COLO668 (cell line): Measurements from ENCODE around the gene RPL10A.

Experiments
- DNase-seq: peaks from one replicate; lab custom pipeline; 2025; ENCODE audit not compliant: unreplicated experiment; lab: John Stamatoyannopoulos, UW

RPL10A gene

DNA sequence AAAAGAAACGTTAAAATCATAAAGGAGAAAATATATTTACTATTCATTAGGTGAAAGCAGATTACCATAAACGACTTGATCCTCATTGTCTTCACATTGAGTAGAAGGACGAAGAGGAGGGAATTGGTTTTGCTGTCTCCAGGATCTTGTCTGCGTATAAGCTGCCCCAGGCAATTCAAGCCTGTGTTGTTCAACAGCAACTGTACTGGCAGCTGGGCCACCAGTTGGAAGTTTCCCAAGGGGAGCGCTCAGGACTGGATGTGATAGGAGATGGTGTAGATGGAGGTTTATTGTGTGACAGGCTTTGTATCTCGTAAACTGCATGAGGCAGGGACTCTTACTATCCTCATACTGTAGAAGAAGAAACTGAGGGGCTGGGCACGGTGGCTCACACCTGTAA, 20.0 kb upstream of the RPL10A start:
- no peak for DNase-seq

DNA sequence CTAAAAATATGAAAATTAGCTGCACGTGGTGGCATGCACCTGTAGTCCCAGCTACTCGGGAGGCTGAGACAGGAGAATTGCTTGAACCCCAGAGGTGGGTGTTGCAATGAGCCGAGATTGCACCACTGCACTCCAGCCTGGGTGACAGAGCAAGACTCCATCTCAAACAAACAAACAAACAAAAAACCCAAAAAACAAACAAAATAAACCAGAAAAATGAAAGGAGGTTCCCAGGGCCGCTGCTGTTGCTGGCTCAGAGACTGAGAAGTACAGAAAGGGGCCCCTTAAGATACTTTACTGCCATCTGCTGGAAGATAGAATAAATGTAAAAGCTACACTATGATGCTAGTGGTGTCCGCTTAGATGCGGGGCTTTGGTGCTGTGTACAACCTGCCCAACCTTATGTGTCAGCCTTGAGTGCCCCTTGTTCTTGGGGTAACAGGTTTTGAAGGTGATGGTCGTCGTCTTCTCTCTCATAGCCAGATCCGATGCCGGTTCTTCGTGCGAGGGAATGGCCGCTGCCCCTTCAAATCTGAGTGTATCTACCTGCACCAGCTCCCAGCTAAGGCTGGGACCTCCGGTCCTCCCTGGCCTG, 18.8 kb upstream of the RPL10A start:
- peak; percentile 9 for DNase-seq

GRCh38 chr6:35451354-35452182, 16.6 kb upstream of the RPL10A start:
- no peak for DNase-seq

DNA sequence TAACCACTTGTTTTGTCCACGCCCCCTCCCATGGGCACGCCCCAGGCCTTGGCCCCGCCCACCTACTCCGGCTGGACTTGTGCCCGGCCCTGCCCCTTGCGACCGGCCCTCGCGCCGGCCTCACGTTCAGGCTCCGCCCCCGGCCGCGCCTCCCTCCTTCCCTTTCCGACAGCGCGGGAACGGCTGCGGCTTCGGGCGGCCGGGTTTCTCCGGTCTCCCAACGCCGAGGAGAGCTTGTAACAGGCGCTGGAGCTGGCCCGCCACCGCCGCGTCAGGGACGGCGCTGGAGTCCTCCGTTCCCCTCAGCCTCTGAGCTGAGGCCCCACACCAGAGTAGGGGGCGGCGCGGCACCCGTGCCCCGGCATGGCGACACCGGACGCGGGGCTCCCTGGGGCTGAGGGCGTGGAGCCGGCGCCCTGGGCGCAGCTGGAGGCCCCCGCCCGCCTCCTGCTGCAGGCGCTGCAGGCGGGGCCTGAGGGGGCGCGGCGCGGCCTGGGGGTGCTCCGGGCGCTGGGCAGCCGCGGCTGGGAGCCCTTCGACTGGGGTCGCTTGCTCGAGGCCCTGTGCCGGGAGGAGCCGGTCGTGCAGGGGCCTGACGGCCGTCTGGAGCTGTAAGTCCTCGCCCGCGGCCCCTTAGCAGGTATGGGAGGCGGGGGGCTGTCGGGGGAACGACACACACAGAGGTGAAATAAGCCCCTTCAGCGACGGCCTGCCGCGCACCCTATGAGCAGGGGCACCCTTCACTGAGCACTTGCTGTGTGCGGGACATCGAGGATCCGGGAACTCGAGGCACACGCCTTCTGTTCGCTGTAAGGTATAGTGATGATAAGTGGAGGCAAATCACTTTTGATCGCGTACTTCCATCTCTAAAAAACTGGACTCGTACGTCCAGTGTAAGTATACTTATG, 15.8 kb upstream of the RPL10A start, which contains the start of gene FANCE:
FANCE (plus strand) TSS at position 156 of the 908 bp plus-strand sequence; CDS start at position 364, 208 bp downstream.
- peak; percentile 91 for DNase-seq

DNA sequence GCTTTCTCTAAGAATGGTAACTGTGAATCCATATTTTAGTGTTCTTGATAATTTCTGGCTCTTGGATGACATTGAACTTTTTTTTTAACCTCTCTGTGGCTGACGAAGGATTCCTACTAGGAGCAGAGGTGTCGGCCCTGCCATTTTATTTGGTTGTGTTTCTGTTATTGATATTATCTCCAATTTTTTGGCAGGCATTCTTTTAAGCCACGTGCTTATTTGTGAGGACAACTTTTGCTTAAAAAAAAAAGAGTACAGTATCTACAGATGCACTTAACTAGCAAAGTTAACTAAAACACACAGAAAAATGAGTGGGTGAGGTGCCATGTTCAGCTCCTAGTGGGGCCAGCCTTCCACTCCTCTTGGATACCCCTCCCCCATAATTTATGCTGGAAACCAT, 15.0 kb upstream of the RPL10A start:
- no peak for DNase-seq

GRCh38 chr6:35454391-35455110, 13.7 kb upstream of the RPL10A start:
- no peak for DNase-seq

GRCh38 chr6:35457907-35458306, 10.3 kb upstream of the RPL10A start:
- DNase-seq, result no peak

- DNase-seq, result no peak
Measured at GRCh38 chr6:35461270-35461669, 6.9 kb upstream of the RPL10A start.

DNA sequence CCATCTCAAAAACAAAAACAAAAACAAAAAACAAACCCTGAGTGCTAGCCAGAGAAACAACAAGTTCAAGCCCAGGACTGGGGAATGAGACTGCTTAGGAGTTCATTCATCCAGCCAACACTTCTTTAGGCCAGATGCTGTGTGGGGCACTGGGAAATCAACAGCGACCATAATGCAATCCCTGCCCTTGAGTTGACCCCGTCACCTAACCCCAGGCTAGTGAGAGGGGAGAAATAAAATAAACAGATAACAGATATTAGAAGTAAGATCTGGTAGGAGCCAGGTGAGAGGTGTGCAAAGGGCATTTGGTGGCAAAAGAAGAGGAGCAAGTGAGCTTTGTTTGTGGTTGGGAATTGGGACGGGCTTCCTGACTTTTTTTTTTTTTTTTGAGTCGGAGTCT, 4.9 kb upstream of the RPL10A start:
- no peak for DNase-seq

GRCh38 chr6:35465646-35466045, 2.6 kb upstream of the RPL10A start:
- no peak for DNase-seq

- peak; percentile 50 for DNase-seq
Measured at GRCh38 chr6:35468980-35469750, 964 bp downstream of the RPL10A start.

DNA sequence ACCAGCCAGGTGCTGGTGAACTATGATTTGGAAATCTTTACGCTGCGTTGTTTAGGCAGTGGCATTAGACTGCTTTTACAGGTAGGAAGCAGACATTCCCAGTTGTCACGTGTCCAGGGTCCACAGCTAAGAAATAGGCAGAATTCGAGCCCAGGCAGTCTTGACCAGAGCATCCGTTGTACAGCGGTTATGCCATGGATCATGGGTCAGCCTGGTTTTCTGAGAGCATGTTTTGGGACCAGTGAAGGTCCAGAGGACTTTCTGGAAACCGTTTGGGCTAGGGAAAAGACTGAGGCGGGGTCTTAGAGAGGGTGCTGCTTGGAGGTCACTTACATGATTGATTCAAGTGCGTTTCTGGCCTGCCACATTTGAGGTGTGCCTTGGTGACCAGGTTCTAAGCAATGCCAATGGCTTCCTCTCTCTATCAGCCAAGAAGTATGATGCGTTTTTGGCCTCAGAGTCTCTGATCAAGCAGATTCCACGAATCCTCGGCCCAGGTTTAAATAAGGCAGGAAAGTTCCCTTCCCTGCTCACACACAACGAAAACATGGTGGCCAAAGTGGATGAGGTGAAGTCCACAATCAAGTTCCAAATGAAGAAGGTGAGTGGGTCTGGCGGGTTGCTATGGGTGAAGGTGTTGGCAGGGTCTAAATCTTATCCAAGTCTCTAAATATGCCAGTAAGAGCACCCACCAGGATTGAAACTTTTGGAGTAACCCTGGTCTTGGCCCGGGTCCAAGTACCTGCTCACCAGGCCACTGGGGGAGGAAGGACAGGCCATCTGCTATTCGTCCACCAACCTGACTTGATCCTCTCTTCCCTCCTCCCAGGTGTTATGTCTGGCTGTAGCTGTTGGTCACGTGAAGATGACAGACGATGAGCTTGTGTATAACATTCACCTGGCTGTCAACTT, 1.8 kb downstream of the RPL10A start:
- DNase-seq, result peak; percentile 30

- no peak for DNase-seq
Measured at GRCh38 chr6:35470663-35471120, 2.5 kb downstream of the RPL10A start.

DNA sequence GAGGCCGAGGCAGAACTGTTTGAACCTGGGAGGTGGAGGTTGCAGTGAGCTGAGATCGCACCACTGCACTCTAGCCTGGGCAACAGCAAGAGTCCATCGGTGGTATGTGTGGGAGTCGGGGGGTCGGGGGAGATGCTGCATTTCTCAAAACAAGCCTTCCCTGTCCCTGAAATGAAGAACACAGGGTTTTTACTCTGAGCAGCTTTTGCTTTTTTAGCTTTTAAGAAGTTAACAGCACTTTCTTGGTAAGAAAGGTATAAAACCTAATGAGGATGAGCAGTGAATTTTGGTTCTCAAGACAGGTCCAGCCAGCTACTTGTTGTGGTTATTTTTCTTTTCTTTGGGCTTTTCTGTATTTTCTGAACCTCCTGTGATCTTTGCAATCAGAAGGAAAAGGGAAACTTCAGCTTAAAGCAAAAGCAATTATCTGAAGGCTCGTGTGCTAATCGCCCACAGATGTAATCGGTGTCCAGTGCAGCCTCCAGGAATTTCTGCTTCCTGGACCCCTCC, 3.7 kb downstream of the RPL10A start:
- no peak for DNase-seq

DNA sequence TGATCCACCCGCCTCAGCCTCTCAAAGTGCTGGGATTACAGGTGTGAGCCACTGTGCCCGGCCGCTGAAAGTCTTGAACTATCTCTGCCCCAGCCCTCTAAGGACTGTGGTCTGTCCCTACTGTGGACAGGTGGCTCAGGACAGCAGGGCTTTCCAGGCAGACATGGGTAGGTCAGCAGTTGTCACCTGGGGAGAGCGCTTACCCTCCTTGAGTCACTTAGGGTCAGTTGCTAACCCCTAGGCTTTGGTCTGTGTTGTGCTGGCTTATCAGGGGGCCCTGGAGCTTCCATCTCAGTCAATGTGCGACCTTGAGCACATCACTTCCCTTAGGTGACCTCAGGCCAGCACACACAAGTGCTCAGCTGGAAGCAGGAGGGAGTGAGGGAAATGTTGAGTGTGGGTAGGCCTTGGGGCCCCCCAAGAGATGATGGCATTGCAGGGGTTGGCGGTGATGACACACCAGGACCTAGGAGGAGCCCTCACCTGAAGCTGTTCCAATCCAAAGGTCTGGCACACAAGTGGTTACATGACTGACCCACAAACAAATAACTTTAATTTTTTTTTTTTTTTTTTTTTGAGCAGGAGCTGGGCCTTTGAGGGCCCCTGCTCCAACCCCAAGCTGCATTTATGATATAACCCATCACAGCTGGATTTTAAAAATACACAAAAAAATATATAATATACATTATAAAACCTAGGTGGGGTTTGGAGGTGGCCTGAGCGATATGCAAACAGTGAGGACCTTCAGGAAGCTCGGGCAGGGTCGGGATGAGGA, 5.1 kb downstream of the RPL10A start:
- DNase-seq, result no peak

DNA sequence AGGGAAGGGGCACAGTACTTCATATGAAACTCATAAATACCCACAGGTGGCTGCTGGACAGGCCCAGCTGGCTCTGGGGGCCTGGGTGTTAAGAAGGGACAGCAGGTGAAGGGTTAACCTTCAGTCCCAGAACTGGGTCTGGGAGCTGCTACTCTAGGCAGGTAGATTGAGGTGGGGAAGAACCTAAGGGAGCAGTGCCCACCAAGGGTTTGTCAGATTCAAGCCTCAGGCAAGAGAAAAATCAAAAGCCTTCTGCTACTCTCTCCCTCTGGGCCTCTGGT, 5.6 kb downstream of the RPL10A start:
- no peak for DNase-seq

GRCh38 chr6:35474131-35474941, 6.1 kb downstream of the RPL10A start:
- DNase-seq, result no peak
